NCI-H187 (cell line): ENCODE results near the gene EBP.

ENCODE experiments used
- DNase-seq, 2 experiments: peaks; one replicate each; lab custom pipeline; 2025; lab: John Stamatoyannopoulos, UW

Gene EBP

DNA sequence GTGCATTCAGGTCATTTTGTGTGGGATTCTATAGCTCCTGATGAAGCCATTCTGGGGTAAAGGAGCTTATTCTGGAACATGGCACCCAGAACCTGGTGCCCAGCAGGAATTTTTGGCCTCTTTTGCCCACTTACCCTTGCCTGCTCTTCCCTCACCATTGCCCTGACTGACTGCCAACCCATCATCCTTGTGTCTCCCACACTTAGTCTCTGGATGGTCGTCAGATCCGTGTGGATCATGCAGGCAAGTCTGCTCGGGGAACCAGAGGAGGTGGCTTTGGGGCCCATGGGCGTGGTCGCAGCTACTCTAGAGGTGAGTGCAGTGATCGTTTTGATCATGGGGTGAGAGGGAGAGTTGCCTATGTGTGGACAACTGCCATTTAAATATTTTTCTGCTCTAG is 54.5 kb downstream of the EBP start:
- no peak for DNase-seq
